K562 (cell line): ENCODE data around the gene GNA14. TPM values are rescaled to one million over a fixed set of nuclear protein-coding genes. Genes with fewer than 3 reads are reported as not detected.

Experiments used
- ATAC-seq: fragments of 200-7000 bp; cut with Tn5 transposase; 3 replicates; pipeline ENCODE4 v1.9.1; 2020; ENCODE audit warnings: moderate library complexity
- BruUV-seq: library from RNA; stranded (reverse); fragments of 400-500 nt; replicated peaks from 2 replicates; lab custom pipeline; 2021; lab: Mats Ljungman, UMichigan
- CTCF ChIA-PET: fragments of 300-600 bp; formaldehyde crosslinking; extraction: SDS; loops from one replicate; lab custom pipeline; 2021; ENCODE audit warnings: low intra/inter-chr PET ratio; lab: Yijun Ruan, JAX
- POLR2A ChIA-PET: fragments of 300-600, 350-650 bp; sonication (Branson Sonifier 250); formaldehyde crosslinking; extraction: SDS; loops from one replicate; lab custom pipeline; 2021; ENCODE audit warnings: antibody characterized with exemption, inconsistent platforms; lab: Yijun Ruan, JAX
- DNase-seq, 4 experiments: peaks; one replicate each; pipeline versions ENCODE4 v3.0.0 to v3.0.0-alpha.2; 2011 to 2018; ENCODE audit warnings: low spot score in 3 of 4, mixed read lengths in 3 of 4; ENCODE audit errors: extremely low read depth in 1 of 4
- FAIRE-seq: peaks from 2 replicates; lab custom pipeline; 2011; peaks lifted over from hg19 to GRCh38; lab: Jason Lieb, UNC
- H2AFZ ChIP-seq: 2 replicates; pipeline ENCODE4 v1.6.0; 2011; ENCODE audit warnings: low read depth, low read length, control low read depth, inconsistent platforms
- H3K27ac ChIP-seq: fragments of 200-600 bp; 3 replicates; pipeline ENCODE4 v1.8.0; 2011; ENCODE audit warnings: low read depth, mild to moderate bottlenecking, control low read depth, inconsistent platforms, low read length, moderate library complexity, mixed read lengths; ENCODE audit errors: extremely low read depth
- H3K27me3 ChIP-seq, 2 experiments: fragments of 300-600 bp in 1 of 2; 2 replicates in 1 of 2; 3 replicates in 1 of 2; pipeline versions ENCODE4 v1.6.0 to v1.8.0; 2011; ENCODE audit warnings: inconsistent platforms in 2 of 2, low read length in 2 of 2, mild to moderate bottlenecking in 1 of 2, mixed read lengths in 1 of 2, moderate library complexity in 1 of 2; ENCODE audit not compliant: control insufficient read depth in 2 of 2, insufficient read depth in 2 of 2
- H3K36me3 ChIP-seq: fragments of 300-600 bp; 3 replicates; pipeline ENCODE4 v1.8.0; 2011; ENCODE audit warnings: mild to moderate bottlenecking, low read length, inconsistent platforms; ENCODE audit not compliant: control insufficient read depth, insufficient read depth
- H3K4me1 ChIP-seq, 2 experiments: fragments of 200-600 bp in 1 of 2; replicated peaks in 1 of 2; 2 replicates in 1 of 2; 3 replicates in 1 of 2; pipeline versions ENCODE4 v1.5.1 to v1.8.0; 2011; ENCODE audit warnings: inconsistent platforms in 2 of 2, low read length in 2 of 2, mild to moderate bottlenecking in 1 of 2, mixed read lengths in 1 of 2, moderate library complexity in 1 of 2; ENCODE audit not compliant: control insufficient read depth in 2 of 2, insufficient read depth in 2 of 2
- H3K4me2 ChIP-seq: 2 replicates; pipeline ENCODE4 v1.6.1; 2011; ENCODE audit warnings: low read length, control low read depth, inconsistent platforms, mixed read lengths; ENCODE audit not compliant: insufficient read depth
- H3K4me3 ChIP-seq: fragments of 200-600 bp; sonication (generic), shearing (Covaris generic); 2 replicates; pipeline ENCODE4 v1.5.1; 2016; ENCODE audit warnings: control low read depth, inconsistent platforms
- H3K79me2 ChIP-seq: fragments of 200-600 bp; 3 replicates; pipeline ENCODE4 v1.8.0; 2011; ENCODE audit warnings: low read length, inconsistent platforms; ENCODE audit not compliant: control insufficient read depth, insufficient read depth
- H3K9ac ChIP-seq, 2 experiments: 2 replicates each; pipeline versions ENCODE4 v1.6.0 to v1.6.1; 2011; ENCODE audit warnings: low read depth in 2 of 2, low read length in 2 of 2, control low read depth in 1 of 2, inconsistent platforms in 1 of 2, mild to moderate bottlenecking in 1 of 2, mixed read lengths in 1 of 2; ENCODE audit not compliant: insufficient read depth in 1 of 2
- H3K9me1 ChIP-seq: one replicate; pipeline ENCODE4 v1.6.0; 2011; ENCODE audit warnings: inconsistent platforms, mild to moderate bottlenecking, low read length, moderate library complexity; ENCODE audit not compliant: control insufficient read depth, insufficient read depth
- H3K9me3 ChIP-seq: replicated peaks from 2 replicates; pipeline ENCODE4 v1.5.1; 2011; ENCODE audit warnings: low read depth, low read length, inconsistent platforms; ENCODE audit not compliant: control insufficient read depth, insufficient read depth
- H4K20me1 ChIP-seq: replicated peaks from 2 replicates; pipeline ENCODE4 v1.6.1; 2011; ENCODE audit warnings: low read length, inconsistent platforms, mixed read lengths; ENCODE audit not compliant: control insufficient read depth, insufficient read depth
- CBX1 ChIP-seq: sonication (generic); IDR thresholded peaks from 2 replicates; pipeline ENCODE4 v1.6.1; 2016; ENCODE audit warnings: antibody characterized with exemption, low read depth, mild to moderate bottlenecking
- ELF2 ChIP-seq: fragments of 250-450 bp; sonication (Bioruptor Pico); IDR thresholded peaks from 2 replicates; pipeline ENCODE4 v1.5.0; 2021; ENCODE audit warnings: mild to moderate bottlenecking
- FOXM1 ChIP-seq, 2 experiments: fragments of 450-650 bp in 1 of 2; sonication (generic) in 1 of 2; formaldehyde crosslinking in 1 of 2; IDR thresholded peaks; 2 replicates each; pipeline versions ENCODE4 v1.6.1 to v1.9.0; 2017 to 2022; ENCODE audit warnings: low read depth in 2 of 2, mild to moderate bottlenecking in 2 of 2, missing genetic modification reagents in 1 of 2, moderate library complexity in 1 of 2
- GATA2 ChIP-seq: sonication (generic); formaldehyde crosslinking; IDR thresholded peaks from 2 replicates; pipeline ENCODE4 v1.4.0; 2020; ENCODE audit warnings: mild to moderate bottlenecking, missing genetic modification reagents
- HNRNPH1 ChIP-seq: fragments of 200-400 bp; formaldehyde crosslinking; optimal IDR thresholded peaks from 2 replicates; pipeline ENCODE3; 2017; ENCODE audit warnings: low read depth, mild to moderate bottlenecking, low read length, moderate library complexity
- ILK ChIP-seq: fragments of 450-650 bp; IDR thresholded peaks from 2 replicates; pipeline ENCODE4 v1.6.1; 2016; ENCODE audit warnings: missing genetic modification characterization, low read depth, mild to moderate bottlenecking, missing compliant biosample characterization, moderate library complexity, borderline replicate concordance
- KDM4B ChIP-seq, 2 experiments: fragments of 450-650 bp in 1 of 2; sonication (generic) in 1 of 2; IDR thresholded peaks; 2 replicates each; pipeline ENCODE4 v1.6.1; 2016 to 2017; ENCODE audit warnings: borderline replicate concordance in 2 of 2, antibody characterized with exemption in 1 of 2, low read depth in 1 of 2, mild to moderate bottlenecking in 1 of 2
- KLF16 ChIP-seq: IDR thresholded peaks from 2 replicates; pipeline ENCODE4 v1.6.1; 2016; ENCODE audit warnings: antibody characterized with exemption
- MAFF ChIP-seq: IDR thresholded peaks from 2 replicates; pipeline ENCODE4 v1.6.1; 2012; ENCODE audit warnings: low read length, improper control_type of control experiment
- NR2C1 ChIP-seq, 2 experiments: fragments of 450-650 bp; IDR thresholded peaks; 2 replicates each; pipeline ENCODE4 v1.6.1; 2017; ENCODE audit warnings: mild to moderate bottlenecking in 2 of 2, antibody characterized with exemption in 1 of 2, inconsistent platforms in 1 of 2, missing compliant biosample characterization in 1 of 2, missing genetic modification characterization in 1 of 2
- SP1 ChIP-seq: sonication (generic); formaldehyde crosslinking; IDR thresholded peaks from 2 replicates; pipeline ENCODE4 v1.8.1; 2022; ENCODE audit warnings: mild to moderate bottlenecking, missing genetic modification reagents
- XRCC4 ChIP-seq: IDR thresholded peaks from one replicate; pipeline ENCODE4 v1.6.1; 2011; ENCODE audit not compliant: insufficient read depth, insufficient read length; ENCODE audit errors: extremely low read depth
- ZC3H11A ChIP-seq: IDR thresholded peaks from 2 replicates; pipeline ENCODE4 v1.6.1; 2012; ENCODE audit warnings: low read depth, low read length, improper control_type of control experiment
- ZNF146 ChIP-seq: IDR thresholded peaks from one replicate; pipeline ENCODE4 v1.6.1; 2018; ENCODE audit warnings: missing compliant biosample characterization; ENCODE audit not compliant: unreplicated experiment
- ZNF512 ChIP-seq: IDR thresholded peaks from 2 replicates; pipeline ENCODE4 v1.6.1; 2016; ENCODE audit warnings: missing genetic modification characterization, missing compliant biosample characterization
- ZNF583 ChIP-seq: fragments of 250-450 bp; sonication (Bioruptor Pico); IDR thresholded peaks from 2 replicates; pipeline ENCODE4 v1.4.0; 2020
- WGBS: fragments of 100-300 bp; shearing (Covaris generic); methylation state at CpG from one replicate; pipeline ENCODE4 v1.1.6; 2016; ENCODE audit warnings: low coverage, mixed read lengths; ENCODE audit not compliant: insufficient coverage; ENCODE audit errors: missing lambda C conversion rate; 5-methylcytosine and 5-hydroxymethylcytosine counted together
- in situ Hi-C: fragments of 300-500 bp; cut with MboI; formaldehyde crosslinking; loops from 4 replicates; pipeline ENCODE4 v1.15.0; 2018; ENCODE audit warnings: inconsistent platforms, mixed read lengths
- intact Hi-C: fragments of 100-400 bp; cut with micrococcal nuclease; formaldehyde crosslinking; loops from 2 replicates; pipeline ENCODE4 v1.14.2; 2022
- polyA plus RNA-seq, 8 experiments: library from polyadenylated mRNA; depleted of rRNA in 4 of 8; stranded (reverse) in 5 of 8; unstranded in 3 of 8; fragments of >200 nt; fragmentation: Nextera tagmentation in 2 of 8; fragmentation: Illumina TruSeq in 1 of 8; extraction: Ambion mirVana in 2 of 8; extraction: Trizol in 1 of 8; gene quantifications; 2 replicates each; pipeline versions ENCODE4 v1.2.1 to v1.2.3, GENCODE V29; 2011 to 2014; ENCODE audit warnings: inconsistent platforms in 1 of 8, missing spikeins in 1 of 8
- total RNA-seq, 7 experiments: library from RNA; depleted of rRNA in 6 of 7; stranded (reverse); fragments of >200 nt in 6 of 7; fragmentation: Illumina TruSeq in 2 of 7; extraction: Trizol in 2 of 7; gene quantifications; 2 replicates each; pipeline versions ENCODE4 v1.2.1 to v1.2.3, GENCODE V29; 2011 to 2021; ENCODE audit warnings: low replicate concordance in 1 of 7

The GNA14 gene
- total and polyA plus RNA-seq, 9 of the 15 experiments (the other 6 are each of a cell fraction or from before 2014, with no cell fraction given), result 0.03 to 0.11 (median 0.03) TPM; not detected in 6

GRCh38 chr9:77392328-77392727 is 255.8 kb downstream of the GNA14 start:
- Histone ChIP-seq H3K4me3 (no peak overlapping the region), H3K27me3 (no peaks in the 10 kb centered on the region), H2AFZ (no peak overlapping the region), H3K36me3 (0 out of 3 replicates have a peak, but pooled peaks cover 3% of the 10 kb centered on the region), H3K27ac (no peak overlapping the region), H4K20me1 (no peaks in the 10 kb centered on the region), H3K9me3 (no peaks in the 10 kb centered on the region; the same call in 1 of the 2 replicates), H3K9me1 (no peaks in the 10 kb centered on the region), H3K4me2 (no peak overlapping the region), H3K4me1 (no peaks in the 10 kb centered on the region; a peak in 2 of 5 replicates), H3K9ac (no peak overlapping the region), H3K79me2 (no peaks in the 10 kb centered on the region)
- 45% methylated on average over 5 of the region's 7 CpGs for WGBS
- ChIA-PET CTCF (no interaction called here), POLR2A (no interaction called here)
- FAIRE-seq (no peak), DNase-seq (no peak), ATAC-seq (no peak)
- intact Hi-C loops (no loop called here), in situ Hi-C loops (no loop called here)
- BruUV-seq, result no TSS peak
- TF ChIP-seq ZNF146 (CRISPR knock-in tag) (no peak), ZNF583 (no peak), GATA2 (no peak), ZNF512 (tag) (no peak), KLF16 (no peak)

- Histone ChIP-seq H3K79me2 (no peaks in the 10 kb centered on the region), H3K9me3 (no peaks in the 10 kb centered on the region; the same call in 1 of the 2 replicates), H3K9ac (no peak overlapping the region), H3K27ac (no peak overlapping the region), H3K4me1 (no peaks in the 10 kb centered on the region; a peak in 2 of 5 replicates), H4K20me1 (no peaks in the 10 kb centered on the region), H3K4me2 (no peak overlapping the region), H3K36me3 (0 out of 3 replicates have a peak, but pooled peaks cover 3% of the 10 kb centered on the region), H3K9me1 (no peaks in the 10 kb centered on the region), H3K4me3 (no peak overlapping the region), H2AFZ (no peak overlapping the region), H3K27me3 (no peaks in the 10 kb centered on the region)
- no peak for ATAC-seq
- intact Hi-C loops (no loop called here), in situ Hi-C loops (no loop called here)
- BruUV-seq, result no TSS peak
- DNase-seq, result no peak
- ChIA-PET CTCF (no interaction called here), POLR2A (no interaction called here)
- TF ChIP-seq ELF2 (CRISPR knock-in tag) (no peak), SP1 (no peak), ZC3H11A (no peak), ILK (tag) (no peak), NR2C1 (IDR thresholded peaks at IDR 0.05) (no peak), NR2C1 (tag; IDR thresholded peaks at IDR 0.05) (no peak), KDM4B (IDR thresholded peaks at IDR 0.05; ENCODE audit: borderline replicate concordance in 2 of 2, low read depth in 1 of 2) (no peak), HNRNPH1 (no peak), MAFF (no peak), XRCC4 (no peak), FOXM1 (IDR thresholded peaks at IDR 0.05; ENCODE audit: low read depth) (no peak), FOXM1 (CRISPR knock-in tag; IDR thresholded peaks at IDR 0.05; ENCODE audit: low read depth) (no peak), CBX1 (no peak)
- FAIRE-seq, result no peak
- WGBS, result 78% methylated on average over 3 of the region's 3 CpGs
Measured at GRCh38 chr9:77391834-77392233, 256.3 kb downstream of the GNA14 start.
